ENCODE measurements around the gene KLHDC2. TPM values are rescaled to one million over a fixed set of nuclear protein-coding genes. Genes with fewer than 3 reads are reported as not detected.
"Not testable (repeated sequence)": the region's sequence is repeated elsewhere in the genome, so short reads cannot be mapped to it uniquely, and the experiment has no call there.

Gene KLHDC2
- 23.7 and 26.2 TPM in 2 replicates for total RNA-seq

- H3K27me3 Mint-ChIP-seq (ENCODE audit: insufficient read depth): peaks cover 2% of the 10 kb centered on the region
- H3K4me1 Mint-ChIP-seq (ENCODE audit: low read depth): peaks cover 33% of the 10 kb centered on the region
- peaks cover 6% of the 10 kb centered on the region for H3K36me3 Mint-ChIP-seq (ENCODE audit: low read depth)
- H3K9me3 Mint-ChIP-seq: no peaks in the 10 kb centered on the region
- DNase-seq (ENCODE audit: low spot score): peak; percentile 89
- peak within 1 kb of the TSS; percentile 100 for H3K27ac Mint-ChIP-seq
- H3K4me3 Mint-ChIP-seq: peak within 1 kb of the TSS; percentile 99
- intact Hi-C loops (cut with micrococcal nuclease): loop anchor here (1.0 to 5.0 kb wide), 13 partner anchors 21 to 960 kb away; partner anchors contain the start of genes ARF6, DMAC2L, KLHDC1 and L2HGDH
These were observed at the start of gene KLHDC2 for GRCh38 chr14:49767571-49768300. Gene KLHDC2, plus strand, starts transcription at chr14:49768153. Its CDS starts 316 bp downstream, at chr14:49768469.

- no peak overlapping the region for H3K4me3 Mint-ChIP-seq
- H3K4me1 Mint-ChIP-seq (ENCODE audit: low read depth): no peaks in the 10 kb centered on the region
- peaks cover 25% of the 10 kb centered on the region for H3K9me3 Mint-ChIP-seq
- no peak for DNase-seq (ENCODE audit: low spot score)
- H3K27ac Mint-ChIP-seq: no peak overlapping the region
- no peaks in the 10 kb centered on the region for H3K27me3 Mint-ChIP-seq (ENCODE audit: insufficient read depth)
- peaks cover 5% of the 10 kb centered on the region for H3K36me3 Mint-ChIP-seq (ENCODE audit: low read depth)
- intact Hi-C loops (cut with micrococcal nuclease): no loop called here
These were observed 47.2 kb upstream of the KLHDC2 start for GRCh38 chr14:49720744-49721143.

- H3K27me3 Mint-ChIP-seq (ENCODE audit: insufficient read depth); H3K36me3 Mint-ChIP-seq (ENCODE audit: low read depth); intact Hi-C loops (cut with micrococcal nuclease); H3K27ac Mint-ChIP-seq; H3K4me3 Mint-ChIP-seq; DNase-seq (ENCODE audit: low spot score); H3K4me1 Mint-ChIP-seq (ENCODE audit: low read depth): not testable (repeated sequence)
- peaks cover 25% of the 10 kb centered on the region for H3K9me3 Mint-ChIP-seq
These were observed 46.1 kb upstream of the KLHDC2 start for GRCh38 chr14:49721733-49722435.

- no peak for DNase-seq (ENCODE audit: low spot score)
- Mint-ChIP-seq H3K27me3 (ENCODE audit: insufficient read depth) (no peaks in the 10 kb centered on the region), H3K9me3 (peaks cover 4% of the 10 kb centered on the region), H3K4me1 (ENCODE audit: low read depth) (no peaks in the 10 kb centered on the region), H3K4me3 (no peak overlapping the region), H3K36me3 (ENCODE audit: low read depth) (no peaks in the 10 kb centered on the region), H3K27ac (no peak overlapping the region)
- intact Hi-C loops (cut with micrococcal nuclease): no loop called here
These were observed 40.8 kb upstream of the KLHDC2 start for GRCh38 chr14:49727171-49727570.

DNA sequence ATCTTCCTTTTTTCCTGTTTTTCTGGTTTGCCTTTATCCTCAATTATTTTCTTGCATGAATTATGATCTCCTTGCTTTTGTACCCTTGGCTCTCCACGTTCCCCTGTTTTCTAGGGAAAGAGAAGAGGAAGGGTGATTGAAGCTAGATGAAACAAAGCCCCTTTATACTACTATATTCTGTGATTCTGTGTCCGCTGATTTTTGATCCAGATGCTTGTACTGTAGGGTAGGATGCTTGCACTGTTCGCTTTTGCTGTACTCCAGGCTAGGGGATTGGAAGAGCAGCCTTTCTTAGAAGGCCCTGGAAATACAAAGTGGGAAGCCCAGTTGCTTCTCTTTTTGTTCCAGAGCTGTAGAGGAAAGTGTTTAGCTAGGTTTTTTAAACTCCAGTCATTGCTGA is 35.1 kb upstream of the KLHDC2 start:
- no peak for DNase-seq (ENCODE audit: low spot score)
- no peaks in the 10 kb centered on the region for H3K9me3 Mint-ChIP-seq
- H3K4me1 Mint-ChIP-seq (ENCODE audit: low read depth): no peaks in the 10 kb centered on the region
- H3K27ac Mint-ChIP-seq: no peak overlapping the region
- peaks cover 3% of the 10 kb centered on the region for H3K36me3 Mint-ChIP-seq (ENCODE audit: low read depth)
- peaks cover 1% of the 10 kb centered on the region for H3K27me3 Mint-ChIP-seq (ENCODE audit: insufficient read depth)
- intact Hi-C loops (cut with micrococcal nuclease): no loop called here
- no peak overlapping the region for H3K4me3 Mint-ChIP-seq

DNA sequence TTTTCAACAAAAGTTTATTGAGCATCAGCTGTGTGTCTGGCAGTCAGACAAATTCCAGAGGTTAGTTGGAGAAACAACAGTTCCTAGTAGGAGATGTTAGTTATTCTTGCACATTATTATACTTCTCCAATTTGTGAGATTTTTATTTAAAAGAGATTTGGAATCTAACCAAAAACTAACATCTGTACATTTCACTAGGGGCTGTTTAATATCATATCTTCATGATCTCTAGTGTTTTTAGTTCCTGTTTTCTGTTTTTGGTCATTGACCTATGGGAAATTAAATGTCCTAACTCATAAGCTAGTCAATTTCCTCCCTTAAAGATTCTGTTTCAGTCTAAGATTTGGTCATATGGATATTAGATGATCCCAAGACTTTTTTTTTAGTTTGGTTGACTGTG is 34.1 kb upstream of the KLHDC2 start:
- Mint-ChIP-seq H3K9me3 (no peaks in the 10 kb centered on the region), H3K36me3 (ENCODE audit: low read depth) (peaks cover 3% of the 10 kb centered on the region), H3K4me1 (ENCODE audit: low read depth) (no peaks in the 10 kb centered on the region), H3K27ac (no peak overlapping the region), H3K4me3 (no peak overlapping the region), H3K27me3 (ENCODE audit: insufficient read depth) (peaks cover 1% of the 10 kb centered on the region)
- DNase-seq (ENCODE audit: low spot score): no peak
- intact Hi-C loops (cut with micrococcal nuclease): no loop called here

GRCh38 chr14:49735669-49736068 is 32.3 kb upstream of the KLHDC2 start:
- intact Hi-C loops (cut with micrococcal nuclease); H3K4me3 Mint-ChIP-seq; H3K4me1 Mint-ChIP-seq (ENCODE audit: low read depth); H3K27ac Mint-ChIP-seq; DNase-seq (ENCODE audit: low spot score); H3K9me3 Mint-ChIP-seq; H3K27me3 Mint-ChIP-seq (ENCODE audit: insufficient read depth); H3K36me3 Mint-ChIP-seq (ENCODE audit: low read depth): not testable (repeated sequence)

DNA sequence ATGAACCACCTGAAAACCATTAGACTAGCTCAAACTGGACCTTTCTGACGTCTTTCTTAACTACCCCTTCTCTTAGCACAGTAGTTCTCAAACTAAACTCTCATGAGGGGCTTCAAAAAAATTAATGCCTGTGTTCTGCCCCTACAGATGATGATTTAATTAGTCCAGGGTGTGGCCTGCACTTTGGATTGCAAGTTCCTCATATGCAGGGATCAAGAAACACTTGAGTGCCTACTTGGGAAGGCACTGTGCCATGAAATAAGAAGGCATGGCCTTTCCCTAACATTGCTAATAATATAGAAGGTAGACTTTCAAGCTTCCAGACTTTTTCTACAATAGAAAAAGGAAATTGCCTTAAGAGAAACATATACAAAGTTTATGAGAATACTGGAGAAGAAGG is 22.8 kb upstream of the KLHDC2 start:
- Mint-ChIP-seq H3K36me3 (ENCODE audit: low read depth) (no peaks in the 10 kb centered on the region), H3K27ac (no peak overlapping the region), H3K4me3 (no peak overlapping the region), H3K4me1 (ENCODE audit: low read depth) (no peaks in the 10 kb centered on the region), H3K27me3 (ENCODE audit: insufficient read depth) (peaks cover 5% of the 10 kb centered on the region), H3K9me3 (no peaks in the 10 kb centered on the region)
- DNase-seq (ENCODE audit: low spot score): no peak
- intact Hi-C loops (cut with micrococcal nuclease): no loop called here

DNA sequence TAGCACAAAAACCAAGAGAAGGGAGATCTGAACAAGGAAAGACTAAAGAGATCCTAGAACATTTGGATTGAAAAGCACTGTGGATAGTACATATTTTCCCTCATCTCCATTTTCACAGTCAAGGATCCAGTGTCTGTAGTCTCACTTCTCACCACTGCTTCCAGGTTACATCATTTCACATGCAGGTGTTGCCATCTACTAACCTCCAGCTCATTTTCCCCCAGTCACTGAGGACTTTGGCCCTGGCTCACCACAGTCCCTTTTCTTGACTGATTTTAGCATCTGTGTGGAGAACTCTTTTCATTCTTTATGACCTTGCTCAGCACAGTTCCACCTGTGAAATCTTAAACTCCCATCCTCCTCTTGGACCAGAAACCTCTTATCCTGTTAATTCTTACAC is 21.5 kb upstream of the KLHDC2 start:
- DNase-seq (ENCODE audit: low spot score); H3K4me3 Mint-ChIP-seq; H3K36me3 Mint-ChIP-seq (ENCODE audit: low read depth); H3K27ac Mint-ChIP-seq; H3K4me1 Mint-ChIP-seq (ENCODE audit: low read depth); H3K9me3 Mint-ChIP-seq; intact Hi-C loops (cut with micrococcal nuclease); H3K27me3 Mint-ChIP-seq (ENCODE audit: insufficient read depth): not testable (repeated sequence)

DNA sequence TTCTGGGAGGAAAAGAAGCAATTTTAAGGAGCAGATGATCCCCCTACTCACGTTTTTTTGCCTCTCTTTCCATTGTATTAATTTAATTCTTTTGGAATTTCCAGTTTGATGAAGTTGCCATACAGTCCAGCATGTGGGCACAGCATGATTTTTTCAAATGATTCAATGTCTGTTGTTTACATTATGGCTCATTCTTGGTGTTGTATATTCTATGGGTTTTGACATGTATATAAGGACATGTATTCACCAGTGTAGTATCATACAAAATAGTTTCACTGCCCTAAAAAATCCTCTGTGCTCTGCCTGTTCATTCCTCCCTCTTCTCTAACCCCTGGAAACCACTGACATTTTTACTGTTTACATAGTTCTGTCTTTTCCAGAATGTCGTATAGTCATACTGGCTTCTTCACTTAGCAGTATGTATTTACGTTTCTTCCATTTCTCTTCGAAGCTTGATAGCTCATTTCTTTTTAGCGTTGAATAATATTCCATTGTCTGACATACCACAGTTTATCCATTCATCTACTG is 13.3 kb upstream of the KLHDC2 start:
- no peaks in the 10 kb centered on the region for H3K4me1 Mint-ChIP-seq (ENCODE audit: low read depth)
- DNase-seq (ENCODE audit: low spot score): no peak
- H3K4me3 Mint-ChIP-seq: no peak overlapping the region
- intact Hi-C loops (cut with micrococcal nuclease): no loop called here
- H3K36me3 Mint-ChIP-seq (ENCODE audit: low read depth): no peaks in the 10 kb centered on the region
- H3K27ac Mint-ChIP-seq: no peak overlapping the region
- peaks cover 4% of the 10 kb centered on the region for H3K27me3 Mint-ChIP-seq (ENCODE audit: insufficient read depth)
- H3K9me3 Mint-ChIP-seq: no peaks in the 10 kb centered on the region

DNA sequence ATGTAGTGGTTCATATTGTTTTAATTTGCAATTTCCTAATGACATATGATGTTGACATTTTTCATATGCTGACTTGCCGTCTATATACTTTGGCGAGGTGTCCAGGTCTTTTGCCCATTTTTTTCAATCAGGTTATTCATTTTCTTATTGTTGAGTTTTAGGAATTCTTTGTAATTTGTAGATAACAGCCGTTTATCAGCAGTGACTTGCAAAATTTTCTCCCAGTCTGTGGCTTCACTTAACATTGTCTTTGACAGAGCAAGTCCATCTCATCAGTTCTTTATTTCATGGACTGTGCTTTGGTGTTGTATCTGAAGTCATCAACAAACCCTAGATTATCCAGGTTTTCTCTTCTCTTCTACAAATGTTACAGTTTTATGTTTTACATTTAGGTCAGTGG is 12.6 kb upstream of the KLHDC2 start:
- Mint-ChIP-seq H3K27ac (no peak overlapping the region), H3K36me3 (ENCODE audit: low read depth) (no peaks in the 10 kb centered on the region), H3K4me3 (no peak overlapping the region), H3K9me3 (no peaks in the 10 kb centered on the region), H3K27me3 (ENCODE audit: insufficient read depth) (peaks cover 4% of the 10 kb centered on the region), H3K4me1 (ENCODE audit: low read depth) (no peaks in the 10 kb centered on the region)
- intact Hi-C loops (cut with micrococcal nuclease): no loop called here
- no peak for DNase-seq (ENCODE audit: low spot score)

GRCh38 chr14:49761839-49762551 is 6.0 kb upstream of the KLHDC2 start:
- intact Hi-C loops (cut with micrococcal nuclease): no loop called here
- DNase-seq (ENCODE audit: low spot score): no peak
- Mint-ChIP-seq H3K36me3 (ENCODE audit: low read depth) (no peaks in the 10 kb centered on the region), H3K4me3 (no peak overlapping the region), H3K9me3 (no peaks in the 10 kb centered on the region), H3K27me3 (ENCODE audit: insufficient read depth) (peaks cover 7% of the 10 kb centered on the region), H3K4me1 (ENCODE audit: low read depth) (peaks cover 4% of the 10 kb centered on the region), H3K27ac (no peak overlapping the region)

- Mint-ChIP-seq H3K9me3 (no peaks in the 10 kb centered on the region), H3K4me1 (ENCODE audit: low read depth) (peaks cover 33% of the 10 kb centered on the region), H3K27me3 (ENCODE audit: insufficient read depth) (peaks cover 2% of the 10 kb centered on the region), H3K36me3 (ENCODE audit: low read depth) (peaks cover 6% of the 10 kb centered on the region), H3K27ac (peak overlapping the region; percentile 99), H3K4me3 (peak overlapping the region; percentile 91)
- no peak for DNase-seq (ENCODE audit: low spot score)
- intact Hi-C loops (cut with micrococcal nuclease): loop anchor here (1.0 to 5.0 kb wide), 5 partner anchors 74 to 960 kb away; partner anchors contain the start of genes DMAC2L, KLHDC1, L2HGDH and RPS29
These were observed 1.1 kb upstream of the KLHDC2 start for GRCh38 chr14:49766839-49767238.

Data from activated T-helper 1 cell treated with anti-CD3 and anti-CD28 coated beads, Interleukin-12 subunit alpha, Interleukin-12 subunit beta, Interleukin-2, Interleukin-4 antibody, amounts not matched to agents 30 ng/mL and 10 ng/mL and 1 ng/mL, durations not matched to agents 14 hours and 24 hours and 36 hours (primary cell).